Vagina (tissue), 2 donors: ENCODE data around the gene KCNG2.

Experiments used
- POLR2A ChIP-seq, 2 donors: fragments of 450-650 bp; IDR thresholded peaks; one replicate each; pipeline ENCODE4 v1.6.1; 2017; ENCODE audit warnings: antibody characterized with exemption in 2 of 2, mild to moderate bottlenecking in 2 of 2, moderate library complexity in 2 of 2
- TF ChIP-seq, protein P1 (sequence below), 3 experiments: fragments of 450-650 bp in 2 of 3; fragments of 200-600 bp in 1 of 3; sonication (generic) in 1 of 3; IDR thresholded peaks; one replicate each; pipeline ENCODE4 v1.5.1; 2017 to 2019; ENCODE audit warnings: antibody characterized with exemption in 3 of 3, mild to moderate bottlenecking in 2 of 3, moderate library complexity in 2 of 3

DNA sequence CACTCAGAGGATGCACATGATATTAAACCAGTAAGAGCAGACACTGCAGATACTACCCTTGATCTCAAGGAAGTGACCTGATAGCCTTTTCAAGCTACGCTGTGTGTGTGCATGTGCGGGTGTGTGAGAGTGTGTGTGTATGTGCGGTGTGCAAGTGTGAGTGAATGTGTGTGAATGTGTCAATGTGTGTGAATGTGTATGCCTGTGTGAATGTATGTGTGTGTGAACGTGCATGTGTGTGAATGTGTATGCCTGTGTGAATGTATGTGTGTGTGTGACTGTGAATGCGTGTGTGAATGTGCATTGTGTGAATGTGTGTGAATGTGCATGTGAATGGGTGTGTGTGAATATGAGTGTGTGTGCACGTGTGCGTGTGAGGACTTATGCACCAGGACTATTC lies 53.8 kb downstream of the KCNG2 start:
- no peak for TF ChIP-seq POLR2A (IDR thresholded peaks at IDR 0.05)
- TF ChIP-seq, protein P1, sequence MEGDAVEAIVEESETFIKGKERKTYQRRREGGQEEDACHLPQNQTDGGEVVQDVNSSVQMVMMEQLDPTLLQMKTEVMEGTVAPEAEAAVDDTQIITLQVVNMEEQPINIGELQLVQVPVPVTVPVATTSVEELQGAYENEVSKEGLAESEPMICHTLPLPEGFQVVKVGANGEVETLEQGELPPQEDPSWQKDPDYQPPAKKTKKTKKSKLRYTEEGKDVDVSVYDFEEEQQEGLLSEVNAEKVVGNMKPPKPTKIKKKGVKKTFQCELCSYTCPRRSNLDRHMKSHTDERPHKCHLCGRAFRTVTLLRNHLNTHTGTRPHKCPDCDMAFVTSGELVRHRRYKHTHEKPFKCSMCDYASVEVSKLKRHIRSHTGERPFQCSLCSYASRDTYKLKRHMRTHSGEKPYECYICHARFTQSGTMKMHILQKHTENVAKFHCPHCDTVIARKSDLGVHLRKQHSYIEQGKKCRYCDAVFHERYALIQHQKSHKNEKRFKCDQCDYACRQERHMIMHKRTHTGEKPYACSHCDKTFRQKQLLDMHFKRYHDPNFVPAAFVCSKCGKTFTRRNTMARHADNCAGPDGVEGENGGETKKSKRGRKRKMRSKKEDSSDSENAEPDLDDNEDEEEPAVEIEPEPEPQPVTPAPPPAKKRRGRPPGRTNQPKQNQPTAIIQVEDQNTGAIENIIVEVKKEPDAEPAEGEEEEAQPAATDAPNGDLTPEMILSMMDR (IDR thresholded peaks at IDR 0.05), result no peak
